CD4-positive, alpha-beta T cell (primary cell): Measurements from ENCODE around the gene GIPC2. TPM values are rescaled to one million over a fixed set of nuclear protein-coding genes. Genes with fewer than 3 reads are reported as not detected.

Experiments
- ATAC-seq: fragments of 200-7000 bp; cut with Tn5 transposase; one replicate; pipeline ENCODE4 v1.10.0; 2022; ENCODE audit warnings: mild to moderate bottlenecking; ENCODE audit not compliant: poor library complexity
- CTCF ChIA-PET: fragments of 350-600 bp; sonication (Branson Sonifier 250); formaldehyde crosslinking; loops from one replicate; lab custom pipeline; 2021; ENCODE audit warnings: antibody characterized with exemption, inconsistent platforms; lab: Charles Lee
- POLR2A ChIA-PET: fragments of 350-600 bp; sonication (Branson Sonifier 250); formaldehyde crosslinking; loops from one replicate; lab custom pipeline; 2021; ENCODE audit warnings: antibody characterized with exemption, inconsistent platforms; lab: Charles Lee
- DNase-seq, 14 experiments: peaks; one replicate each; pipeline ENCODE4 v3.0.0-alpha.2; 2013 to 2020; ENCODE audit warnings: mixed read lengths in 2 of 14
- H3K27ac ChIP-seq, 2 donors: one replicate each; pipeline versions ENCODE4 v1.5.1 to v1.7.0; 2013; ENCODE audit warnings: low read length in 2 of 2, low read depth in 1 of 2, mild to moderate bottlenecking in 1 of 2
- H3K27me3 ChIP-seq, 2 experiments: 1 replicate in 1 of 2; 2 replicates in 1 of 2; pipeline versions ENCODE4 v1.6.1 to v1.7.0; 2013; ENCODE audit warnings: low read length in 2 of 2, control low read depth in 1 of 2, mild to moderate bottlenecking in 1 of 2, moderate library complexity in 1 of 2; ENCODE audit not compliant: insufficient read depth in 2 of 2, control insufficient read depth in 1 of 2
- H3K36me3 ChIP-seq: one replicate; pipeline ENCODE4 v1.6.1; 2013; ENCODE audit warnings: low read length, control low read depth; ENCODE audit not compliant: insufficient read depth
- H3K4me1 ChIP-seq: one replicate; pipeline ENCODE4 v1.6.1; 2013; ENCODE audit warnings: low read length, control low read depth; ENCODE audit not compliant: insufficient read depth
- H3K4me3 ChIP-seq: one replicate; pipeline ENCODE4 v1.5.1; 2013; ENCODE audit warnings: mild to moderate bottlenecking, low read length, moderate library complexity
- H3K9me3 ChIP-seq, 2 experiments: 1 replicate in 1 of 2; 2 replicates in 1 of 2; pipeline versions ENCODE4 v1.6.1 to v1.7.0; 2013; ENCODE audit warnings: low read length in 2 of 2, mild to moderate bottlenecking in 2 of 2, control low read depth in 1 of 2, moderate library complexity in 1 of 2; ENCODE audit not compliant: control insufficient read depth in 1 of 2, insufficient read depth in 1 of 2
- H3K27ac Mint-ChIP-seq: one replicate; pipeline ENCODE4 v1.8.0; 2020; ENCODE audit warnings: mixed read lengths
- H3K27me3 Mint-ChIP-seq: one replicate; pipeline ENCODE4 v1.8.0; 2021; ENCODE audit warnings: mixed read lengths
- H3K36me3 Mint-ChIP-seq: one replicate; pipeline ENCODE4 v1.8.0; 2021; ENCODE audit warnings: low read depth, mixed read lengths
- H3K4me1 Mint-ChIP-seq: one replicate; pipeline ENCODE4 v1.8.0; 2021; ENCODE audit warnings: low read depth, mixed read lengths
- H3K4me3 Mint-ChIP-seq: one replicate; pipeline ENCODE4 v1.8.0; 2020; ENCODE audit warnings: mild to moderate bottlenecking, mixed read lengths
- H3K9me3 Mint-ChIP-seq: one replicate; pipeline ENCODE4 v1.8.0; 2020; ENCODE audit warnings: mixed read lengths
- intact Hi-C, 2 experiments: fragments of 100-400 bp; cut with DNase I in 1 of 2; cut with micrococcal nuclease in 1 of 2; formaldehyde crosslinking; loops; one replicate each; pipeline versions ENCODE4 v1.15.1 to v1.9.0; 2023 to 2025; cut with DNase I, micrococcal nuclease
- total RNA-seq, 174 experiments: library from RNA in 2 of 174; stranded (reverse) in 2 of 174; gene quantifications; one replicate each; pipeline ENCODE4 v1.2.3 and lab custom pipeline; 2021 to 2026
- TF ChIP-seq, protein P1 (sequence below): fragments of 200-600 bp; IDR thresholded peaks from one replicate; pipeline ENCODE4 v1.8.0; 2022; ENCODE audit warnings: antibody characterized with exemption, mild to moderate bottlenecking

GIPC2 gene
- total RNA-seq, 2 experiments from 2014 or later, result not detected

DNA sequence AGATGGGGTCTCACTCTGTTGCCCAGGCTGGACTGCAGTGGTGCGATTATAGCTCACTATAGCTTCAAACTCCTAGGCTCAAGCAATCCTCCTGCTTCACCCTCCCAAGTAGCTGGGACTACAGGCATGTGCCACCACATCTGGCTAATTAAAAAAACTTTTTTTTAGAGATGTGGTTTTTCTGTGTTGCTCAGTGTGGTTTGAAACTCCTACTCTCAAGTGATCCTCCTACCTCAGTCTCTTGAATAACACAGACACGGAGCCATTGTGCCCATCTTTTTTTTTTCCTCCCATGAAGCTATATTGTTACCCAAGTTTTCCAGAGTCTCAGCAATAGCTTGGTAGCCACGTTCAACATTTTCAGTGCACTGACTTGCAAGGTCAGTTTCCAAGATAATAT, 2.7 kb downstream of the GIPC2 start:
- DNase-seq (no peak), ATAC-seq (no peak)
- Histone ChIP-seq H3K9me3 (peaks cover 0 to 4% of the 10 kb centered on the region in 2 experiments), H3K4me3 (no peak overlapping the region), H3K4me1 (peaks cover 16% of the 10 kb centered on the region), H3K27ac (no peak overlapping the region), H3K36me3 (no peaks in the 10 kb centered on the region), H3K27me3 (peaks cover 21 to 39% of the 10 kb centered on the region in 2 experiments)
- H3K27ac Mint-ChIP-seq, result no peak overlapping the region
- ChIA-PET CTCF (no interaction called here), POLR2A (no interaction called here)
- intact Hi-C loops, result no loop called here
- peaks cover 20% of the 10 kb centered on the region for H3K4me1 Mint-ChIP-seq
- H3K4me3 Mint-ChIP-seq, result no peak overlapping the region
- H3K9me3 Mint-ChIP-seq, result no peaks in the 10 kb centered on the region
- TF ChIP-seq, protein P1, sequence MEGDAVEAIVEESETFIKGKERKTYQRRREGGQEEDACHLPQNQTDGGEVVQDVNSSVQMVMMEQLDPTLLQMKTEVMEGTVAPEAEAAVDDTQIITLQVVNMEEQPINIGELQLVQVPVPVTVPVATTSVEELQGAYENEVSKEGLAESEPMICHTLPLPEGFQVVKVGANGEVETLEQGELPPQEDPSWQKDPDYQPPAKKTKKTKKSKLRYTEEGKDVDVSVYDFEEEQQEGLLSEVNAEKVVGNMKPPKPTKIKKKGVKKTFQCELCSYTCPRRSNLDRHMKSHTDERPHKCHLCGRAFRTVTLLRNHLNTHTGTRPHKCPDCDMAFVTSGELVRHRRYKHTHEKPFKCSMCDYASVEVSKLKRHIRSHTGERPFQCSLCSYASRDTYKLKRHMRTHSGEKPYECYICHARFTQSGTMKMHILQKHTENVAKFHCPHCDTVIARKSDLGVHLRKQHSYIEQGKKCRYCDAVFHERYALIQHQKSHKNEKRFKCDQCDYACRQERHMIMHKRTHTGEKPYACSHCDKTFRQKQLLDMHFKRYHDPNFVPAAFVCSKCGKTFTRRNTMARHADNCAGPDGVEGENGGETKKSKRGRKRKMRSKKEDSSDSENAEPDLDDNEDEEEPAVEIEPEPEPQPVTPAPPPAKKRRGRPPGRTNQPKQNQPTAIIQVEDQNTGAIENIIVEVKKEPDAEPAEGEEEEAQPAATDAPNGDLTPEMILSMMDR, result no peak
- H3K27me3 Mint-ChIP-seq, result peaks cover 55% of the 10 kb centered on the region
- H3K36me3 Mint-ChIP-seq, result no peaks in the 10 kb centered on the region

DNA sequence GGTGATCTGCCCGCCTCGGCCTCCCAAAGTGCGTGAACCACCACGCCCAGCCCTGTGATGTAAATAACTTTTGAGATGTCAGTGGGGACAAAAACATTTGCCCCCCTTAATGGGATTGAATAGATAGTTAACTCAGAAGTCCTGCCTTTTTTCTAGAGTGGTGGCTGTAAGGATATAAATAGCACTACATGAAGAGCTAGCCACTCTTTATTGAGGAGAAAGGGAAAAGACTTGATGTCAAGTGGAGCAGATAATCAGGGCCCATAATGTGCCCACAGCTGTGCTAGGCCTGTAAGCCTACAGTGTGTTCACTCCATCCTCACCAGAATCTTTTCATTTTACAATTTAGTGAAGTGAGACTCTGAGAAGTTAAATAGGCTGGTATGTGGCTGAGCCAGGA, 3.6 kb downstream of the GIPC2 start:
- no peak overlapping the region for H3K4me3 ChIP-seq
- TF ChIP-seq, protein P1, result no peak
- no peaks in the 10 kb centered on the region for H3K9me3 Mint-ChIP-seq
- ChIA-PET POLR2A (no interaction called here), CTCF (no interaction called here)
- peaks cover 16% of the 10 kb centered on the region for H3K4me1 ChIP-seq
- no peak overlapping the region for H3K4me3 Mint-ChIP-seq
- ATAC-seq (no peak), DNase-seq (no peak)
- intact Hi-C loops, result no loop called here
- no peak overlapping the region for H3K27ac ChIP-seq
- no peak overlapping the region for H3K27ac Mint-ChIP-seq
- H3K36me3 ChIP-seq, result no peaks in the 10 kb centered on the region
- H3K4me1 Mint-ChIP-seq, result peaks cover 19% of the 10 kb centered on the region
- peaks cover 53% of the 10 kb centered on the region for H3K27me3 Mint-ChIP-seq
- peaks cover 0 to 4% of the 10 kb centered on the region in 2 experiments for H3K9me3 ChIP-seq
- H3K36me3 Mint-ChIP-seq, result no peaks in the 10 kb centered on the region
- H3K27me3 ChIP-seq, result peaks cover 21 to 39% of the 10 kb centered on the region in 2 experiments

- Histone ChIP-seq H3K27me3 (peaks cover 12 to 23% of the 10 kb centered on the region in 2 experiments), H3K4me1 (peaks cover 7% of the 10 kb centered on the region), H3K4me3 (no peak overlapping the region), H3K27ac (no peak overlapping the region), H3K9me3 (peaks cover 0 to 4% of the 10 kb centered on the region in 2 experiments), H3K36me3 (no peaks in the 10 kb centered on the region)
- DNase-seq, result no peak
- POLR2A ChIA-PET, result no interaction called here
- H3K4me1 Mint-ChIP-seq, result peaks cover 6% of the 10 kb centered on the region
- H3K27ac Mint-ChIP-seq, result no peak overlapping the region
- ATAC-seq, result no peak
- intact Hi-C loops, result no loop called here
- H3K9me3 Mint-ChIP-seq, result no peaks in the 10 kb centered on the region
- H3K4me3 Mint-ChIP-seq, result no peak overlapping the region
- CTCF ChIA-PET, result no interaction called here
- peaks cover 41% of the 10 kb centered on the region for H3K27me3 Mint-ChIP-seq
- H3K36me3 Mint-ChIP-seq, result no peaks in the 10 kb centered on the region
- TF ChIP-seq, protein P1, result no peak
These were observed 5.2 kb downstream of the GIPC2 start for GRCh38 chr1:78051005-78051404.
